ENCODE data around the gene EFHC1. TPM values are rescaled to one million over a fixed set of nuclear protein-coding genes. Genes with fewer than 3 reads are reported as not detected.

Gene EFHC1
- total RNA-seq, 3 donors from 2014 or later = 26.2 to 55.8 (median 36.7) TPM

DNA sequence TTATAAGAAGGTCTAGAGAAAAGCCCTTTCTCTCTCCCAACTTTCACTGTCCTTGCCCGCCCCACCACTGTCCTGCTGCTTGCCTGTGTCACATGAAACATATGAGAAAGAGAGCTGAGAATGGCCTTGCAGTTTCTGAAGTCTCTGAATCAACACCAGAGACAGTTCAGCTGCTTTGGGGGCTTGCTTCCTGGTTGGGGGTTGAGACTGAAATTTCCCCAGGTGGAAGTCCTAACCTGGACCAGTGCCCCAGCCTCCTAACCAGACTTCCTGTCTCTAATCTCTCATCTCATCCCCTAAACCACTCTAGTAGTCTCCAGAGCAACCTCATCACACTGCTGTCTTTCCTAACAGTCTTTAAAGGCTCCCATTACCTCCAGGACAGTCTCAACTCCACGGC is 146.1 kb downstream of the EFHC1 start:
- Histone ChIP-seq H3K9me3 (no peaks in the 10 kb centered on the region), H3K4me1 (peaks cover 0 to 5% of the 10 kb centered on the region in 2 donors), H3K27ac (peak overlapping the region; percentile 54 to 90), H3K27me3 (no peaks in the 10 kb centered on the region), H3K4me3 (no peak overlapping the region), H3K36me3 (no peaks in the 10 kb centered on the region)
- intact Hi-C loops (cut with DNase I; ENCODE audit: low total_unique reads) = no loop called here
- TF ChIP-seq POLR2A (IDR thresholded peaks at IDR 0.05) (no peak), POLR2AphosphoS5 (IDR thresholded peaks at IDR 0.05) (no peak)
- TF ChIP-seq, protein P1, sequence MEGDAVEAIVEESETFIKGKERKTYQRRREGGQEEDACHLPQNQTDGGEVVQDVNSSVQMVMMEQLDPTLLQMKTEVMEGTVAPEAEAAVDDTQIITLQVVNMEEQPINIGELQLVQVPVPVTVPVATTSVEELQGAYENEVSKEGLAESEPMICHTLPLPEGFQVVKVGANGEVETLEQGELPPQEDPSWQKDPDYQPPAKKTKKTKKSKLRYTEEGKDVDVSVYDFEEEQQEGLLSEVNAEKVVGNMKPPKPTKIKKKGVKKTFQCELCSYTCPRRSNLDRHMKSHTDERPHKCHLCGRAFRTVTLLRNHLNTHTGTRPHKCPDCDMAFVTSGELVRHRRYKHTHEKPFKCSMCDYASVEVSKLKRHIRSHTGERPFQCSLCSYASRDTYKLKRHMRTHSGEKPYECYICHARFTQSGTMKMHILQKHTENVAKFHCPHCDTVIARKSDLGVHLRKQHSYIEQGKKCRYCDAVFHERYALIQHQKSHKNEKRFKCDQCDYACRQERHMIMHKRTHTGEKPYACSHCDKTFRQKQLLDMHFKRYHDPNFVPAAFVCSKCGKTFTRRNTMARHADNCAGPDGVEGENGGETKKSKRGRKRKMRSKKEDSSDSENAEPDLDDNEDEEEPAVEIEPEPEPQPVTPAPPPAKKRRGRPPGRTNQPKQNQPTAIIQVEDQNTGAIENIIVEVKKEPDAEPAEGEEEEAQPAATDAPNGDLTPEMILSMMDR (IDR thresholded peaks at IDR 0.05) = no peak
- DNase-seq (ENCODE audit: low spot score in 2 of 2) = no peak

DNA sequence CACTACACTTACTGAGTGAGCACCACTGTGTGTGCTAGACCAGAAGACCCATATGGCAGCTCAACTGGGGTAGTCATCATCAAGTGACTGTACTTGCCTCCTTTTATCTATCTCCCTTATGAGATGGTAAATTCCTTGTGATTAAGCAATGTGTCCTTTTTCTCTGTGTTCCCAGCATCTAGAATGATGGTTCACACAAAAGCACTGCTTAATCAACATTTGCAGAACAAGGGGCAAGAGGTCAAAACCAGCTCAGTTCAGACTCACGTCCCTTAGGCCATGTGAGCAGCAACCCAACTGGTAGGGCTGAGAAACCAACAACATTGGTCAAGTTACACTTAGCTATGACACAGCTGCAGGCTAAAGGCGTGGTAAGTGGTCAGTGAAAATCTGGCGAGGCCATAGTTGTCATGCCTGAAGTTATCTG is 146.7 kb downstream of the EFHC1 start:
- Histone ChIP-seq H3K4me3 (no peak overlapping the region), H3K36me3 (no peaks in the 10 kb centered on the region), H3K27me3 (no peaks in the 10 kb centered on the region), H3K27ac (peak overlapping the region; percentile 54 to 90), H3K9me3 (no peaks in the 10 kb centered on the region), H3K4me1 (peaks cover 0 to 5% of the 10 kb centered on the region in 2 donors)
- peak in 2 of 3 donors; percentile 19 to 60 for TF ChIP-seq POLR2AphosphoS5 (IDR thresholded peaks at IDR 0.05)
- no peak for TF ChIP-seq POLR2A (IDR thresholded peaks at IDR 0.05)
- intact Hi-C loops (cut with DNase I; ENCODE audit: low total_unique reads) = no loop called here
- no peak for DNase-seq (ENCODE audit: low spot score in 2 of 2)

GRCh38 chr6:52568320-52568719 is 148.2 kb downstream of the EFHC1 start:
- intact Hi-C loops (cut with DNase I; ENCODE audit: low total_unique reads) = no loop called here
- no peak overlapping the region for H3K4me3 ChIP-seq
- H3K27ac ChIP-seq = peak overlapping the region; percentile 54 to 90
- peaks cover 0 to 7% of the 10 kb centered on the region in 2 donors for H3K4me1 ChIP-seq
- H3K27me3 ChIP-seq = no peaks in the 10 kb centered on the region
- DNase-seq (ENCODE audit: low spot score in 2 of 2) = no peak
- TF ChIP-seq, protein P1 (IDR thresholded peaks at IDR 0.05) = no peak
- TF ChIP-seq POLR2A (IDR thresholded peaks at IDR 0.05) (no peak), POLR2AphosphoS5 (IDR thresholded peaks at IDR 0.05) (no peak)
- H3K36me3 ChIP-seq = no peaks in the 10 kb centered on the region
- H3K9me3 ChIP-seq = no peaks in the 10 kb centered on the region

GRCh38 chr6:52570291-52570700 is 150.2 kb downstream of the EFHC1 start:
- peak overlapping the region in 1 of 3 donors; percentile 18 for H3K4me3 ChIP-seq
- H3K27me3 ChIP-seq = no peaks in the 10 kb centered on the region
- DNase-seq (ENCODE audit: low spot score in 2 of 2) = no peak
- no peak for TF ChIP-seq POLR2A (IDR thresholded peaks at IDR 0.05)
- TF ChIP-seq, protein P1 (IDR thresholded peaks at IDR 0.05) = no peak
- no peak for TF ChIP-seq POLR2AphosphoS5 (IDR thresholded peaks at IDR 0.05)
- peaks cover 6 to 7% of the 10 kb centered on the region in 2 donors for H3K4me1 ChIP-seq
- intact Hi-C loops (cut with DNase I; ENCODE audit: low total_unique reads) = loop anchor here (10.0 kb wide), 1 partner anchor 65 kb away; no protein-coding TSS in a partner anchor
- H3K36me3 ChIP-seq = no peaks in the 10 kb centered on the region
- no peaks in the 10 kb centered on the region for H3K9me3 ChIP-seq
- H3K27ac ChIP-seq = peak overlapping the region; percentile 61 to 99

DNA sequence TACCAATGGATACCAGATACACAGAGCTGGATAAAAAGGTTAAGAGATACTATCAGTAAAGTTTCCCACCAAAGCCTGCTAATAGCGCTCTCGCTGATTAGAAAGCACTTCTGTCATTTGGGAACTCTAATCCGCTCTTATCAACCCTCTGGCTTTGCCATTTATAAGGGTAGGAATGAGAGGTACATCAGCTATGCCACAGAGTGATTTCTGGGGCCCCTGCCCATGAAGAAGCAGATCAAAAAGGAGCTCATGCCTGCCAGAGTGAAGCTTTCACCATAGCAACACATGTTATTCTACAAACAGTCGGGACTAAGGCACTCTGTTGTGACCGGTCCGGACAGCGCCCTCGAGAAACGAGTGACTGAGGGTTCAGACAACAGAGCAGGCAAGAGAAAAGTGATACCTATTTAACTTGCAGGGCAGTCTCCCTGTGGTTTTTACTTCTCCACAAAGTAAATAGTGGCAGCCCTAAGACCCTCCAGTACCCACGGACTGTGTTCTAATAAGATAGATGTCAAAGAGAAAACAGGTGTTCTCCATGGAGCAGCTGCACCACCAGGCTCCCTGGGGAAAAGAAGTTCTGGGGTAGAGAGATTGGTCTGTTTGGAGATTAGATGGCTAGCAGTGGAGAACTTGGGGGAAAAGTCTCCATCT is 151.1 kb downstream of the EFHC1 start:
- intact Hi-C loops (cut with DNase I; ENCODE audit: low total_unique reads) = loop anchor here (10.0 kb wide), 1 partner anchor 66 kb away; no protein-coding TSS in a partner anchor
- Histone ChIP-seq H3K4me1 (peaks cover 6 to 7% of the 10 kb centered on the region in 2 donors), H3K4me3 (peak overlapping the region in 1 of 3 donors; percentile 18), H3K9me3 (no peaks in the 10 kb centered on the region), H3K27ac (peak overlapping the region; percentile 61 to 99), H3K27me3 (no peaks in the 10 kb centered on the region), H3K36me3 (no peaks in the 10 kb centered on the region)
- no peak for DNase-seq (ENCODE audit: low spot score in 2 of 2)
- TF ChIP-seq, protein P1 (IDR thresholded peaks at IDR 0.05) = no peak
- TF ChIP-seq POLR2AphosphoS5 (IDR thresholded peaks at IDR 0.05) (no peak), POLR2A (IDR thresholded peaks at IDR 0.05) (no peak)

Measured in breast epithelium (tissue), 4 donors.